Mesenchymal stem cell (in vitro differentiated cells and primary cell): Measurements from ENCODE around the gene GAMT.

Experiments
- DNase-seq: peaks from one replicate; pipeline ENCODE4 v3.0.0-alpha.2; 2013
- H2AFZ ChIP-seq: one replicate; pipeline ENCODE4 v1.6.1; 2013; ENCODE audit warnings: low read depth, mild to moderate bottlenecking, control low read depth, inconsistent platforms, low read length, moderate library complexity
- H2AK5ac ChIP-seq: 2 replicates; pipeline ENCODE4 v1.6.1; 2013; ENCODE audit warnings: low read length, moderate library complexity, mild to moderate bottlenecking, inconsistent platforms; ENCODE audit not compliant: severe bottlenecking
- H2BK120ac ChIP-seq: one replicate; pipeline ENCODE4 v1.6.1; 2013; ENCODE audit warnings: low read depth, mild to moderate bottlenecking, inconsistent platforms, low read length, moderate library complexity
- H2BK12ac ChIP-seq, 2 experiments: one replicate each; pipeline ENCODE4 v1.6.1; 2013; ENCODE audit warnings: inconsistent platforms in 2 of 2, low read length in 2 of 2, mild to moderate bottlenecking in 2 of 2, moderate library complexity in 2 of 2, control low read depth in 1 of 2
- H2BK15ac ChIP-seq: one replicate; pipeline ENCODE4 v1.6.1; 2013; ENCODE audit warnings: mild to moderate bottlenecking, low read depth, inconsistent platforms; ENCODE audit not compliant: poor library complexity, severe bottlenecking
- H2BK5ac ChIP-seq: 2 replicates; pipeline ENCODE4 v1.6.1; 2013; ENCODE audit warnings: low read depth, mild to moderate bottlenecking, low read length, control low read depth, inconsistent platforms; ENCODE audit not compliant: poor library complexity, severe bottlenecking
- H3K14ac ChIP-seq, 2 experiments: one replicate each; pipeline ENCODE4 v1.6.1; 2013; ENCODE audit warnings: inconsistent platforms in 2 of 2, low read length in 2 of 2, control low read depth in 1 of 2, mild to moderate bottlenecking in 1 of 2, moderate library complexity in 1 of 2
- H3K18ac ChIP-seq, 2 experiments: one replicate each; pipeline ENCODE4 v1.6.1; 2013; ENCODE audit warnings: inconsistent platforms in 2 of 2, low read length in 2 of 2, control low read depth in 1 of 2, low read depth in 1 of 2, mild to moderate bottlenecking in 1 of 2
- H3K23ac ChIP-seq, 2 experiments: one replicate each; pipeline ENCODE4 v1.6.1; 2013; ENCODE audit warnings: inconsistent platforms in 2 of 2, low read length in 2 of 2, mild to moderate bottlenecking in 2 of 2, moderate library complexity in 2 of 2, control low read depth in 1 of 2
- H3K27ac ChIP-seq: 2 replicates; pipeline ENCODE4 v1.5.1; 2013; ENCODE audit warnings: mild to moderate bottlenecking, moderate library complexity, low read length, control low read depth, inconsistent platforms; ENCODE audit not compliant: poor library complexity, severe bottlenecking
- H3K27me3 ChIP-seq, 2 experiments: 2 replicates each; pipeline versions ENCODE4 v1.6.1 to v1.7.0; 2013; ENCODE audit warnings: low read length in 2 of 2, mild to moderate bottlenecking in 2 of 2, moderate library complexity in 2 of 2, control low read depth in 1 of 2, inconsistent platforms in 1 of 2; ENCODE audit not compliant: control insufficient read depth in 1 of 2, insufficient read depth in 1 of 2
- H3K36me3 ChIP-seq, 2 experiments: 2 replicates each; pipeline versions ENCODE4 v1.6.1 to v1.7.0; 2013; ENCODE audit warnings: low read length in 2 of 2, control low read depth in 1 of 2, inconsistent platforms in 1 of 2, low read depth in 1 of 2, mild to moderate bottlenecking in 1 of 2; ENCODE audit not compliant: insufficient read depth in 2 of 2, control insufficient read depth in 1 of 2
- H3K4ac ChIP-seq, 2 experiments: one replicate each; pipeline ENCODE4 v1.6.1; 2013; ENCODE audit warnings: inconsistent platforms in 2 of 2, low read length in 2 of 2, mild to moderate bottlenecking in 2 of 2, moderate library complexity in 2 of 2, control low read depth in 1 of 2, low read depth in 1 of 2
- H3K4me1 ChIP-seq: 2 replicates; pipeline ENCODE4 v1.6.1; 2013; ENCODE audit warnings: low read depth, low read length, control low read depth; ENCODE audit not compliant: control insufficient read depth, insufficient read depth
- H3K4me2 ChIP-seq: 2 replicates; pipeline ENCODE4 v1.6.1; 2013; ENCODE audit warnings: low read length, mild to moderate bottlenecking, inconsistent platforms; ENCODE audit not compliant: poor library complexity, severe bottlenecking
- H3K4me3 ChIP-seq, 2 experiments: 2 replicates each; pipeline versions ENCODE4 v1.5.1 to v1.7.0; 2013; ENCODE audit warnings: low read length in 2 of 2, mild to moderate bottlenecking in 2 of 2, control low read depth in 1 of 2, low read depth in 1 of 2; ENCODE audit not compliant: insufficient read depth in 1 of 2
- H3K79me1 ChIP-seq: replicated peaks from 2 replicates; pipeline ENCODE4 v1.6.1; 2013; ENCODE audit warnings: mild to moderate bottlenecking, control low read depth, low read length, inconsistent platforms; ENCODE audit not compliant: poor library complexity, severe bottlenecking
- H3K9ac ChIP-seq: 2 replicates; pipeline ENCODE4 v1.7.0; 2013; ENCODE audit warnings: mild to moderate bottlenecking, low read length, moderate library complexity
- H3K9me3 ChIP-seq: 2 replicates; pipeline ENCODE4 v1.7.0; 2013; ENCODE audit warnings: mild to moderate bottlenecking, low read length; ENCODE audit not compliant: control insufficient read depth
- H4K8ac ChIP-seq: one replicate; pipeline ENCODE4 v1.6.1; 2013; ENCODE audit warnings: inconsistent platforms, mild to moderate bottlenecking, low read length, moderate library complexity
- H4K91ac ChIP-seq: one replicate; pipeline ENCODE4 v1.6.1; 2013; ENCODE audit warnings: mild to moderate bottlenecking, low read length, inconsistent platforms
- WGBS: methylation state at CpG from one replicate; pipeline ENCODE4 v1.1.7; 2013; ENCODE audit warnings: mixed read lengths; 5-methylcytosine and 5-hydroxymethylcytosine counted together

The GAMT gene

GRCh38 chr19:1373042-1373533, 28.3 kb downstream of the GAMT start:
- peaks cover 17% of the 10 kb centered on the region for H3K79me1 ChIP-seq
- H3K27ac ChIP-seq = no peak overlapping the region
- no peak overlapping the region for H2BK15ac ChIP-seq
- no peak overlapping the region for H3K9ac ChIP-seq
- no peak overlapping the region for H2AK5ac ChIP-seq
- peaks cover 23% of the 10 kb centered on the region for H3K4me1 ChIP-seq
- no peak overlapping the region for H3K18ac ChIP-seq
- WGBS = 97% methylated on average over 20 of the region's 20 CpGs
- H3K14ac ChIP-seq = no peak overlapping the region
- no peak overlapping the region for H4K91ac ChIP-seq
- H2BK12ac ChIP-seq = no peak overlapping the region
- no peak for DNase-seq
- no peaks in the 10 kb centered on the region for H3K27me3 ChIP-seq
- H3K4me3 ChIP-seq = no peak overlapping the region
- H2BK120ac ChIP-seq = no peak overlapping the region
- H4K8ac ChIP-seq = no peak overlapping the region
- H2BK5ac ChIP-seq = no peak overlapping the region
- no peak overlapping the region for H2AFZ ChIP-seq
- no peak overlapping the region for H3K4me2 ChIP-seq
- H3K9me3 ChIP-seq = no peaks in the 10 kb centered on the region
- H3K4ac ChIP-seq = no peak overlapping the region
- H3K23ac ChIP-seq = no peak overlapping the region
- H3K36me3 ChIP-seq = peaks cover 71 to 72% of the 10 kb centered on the region in 2 experiments

DNA sequence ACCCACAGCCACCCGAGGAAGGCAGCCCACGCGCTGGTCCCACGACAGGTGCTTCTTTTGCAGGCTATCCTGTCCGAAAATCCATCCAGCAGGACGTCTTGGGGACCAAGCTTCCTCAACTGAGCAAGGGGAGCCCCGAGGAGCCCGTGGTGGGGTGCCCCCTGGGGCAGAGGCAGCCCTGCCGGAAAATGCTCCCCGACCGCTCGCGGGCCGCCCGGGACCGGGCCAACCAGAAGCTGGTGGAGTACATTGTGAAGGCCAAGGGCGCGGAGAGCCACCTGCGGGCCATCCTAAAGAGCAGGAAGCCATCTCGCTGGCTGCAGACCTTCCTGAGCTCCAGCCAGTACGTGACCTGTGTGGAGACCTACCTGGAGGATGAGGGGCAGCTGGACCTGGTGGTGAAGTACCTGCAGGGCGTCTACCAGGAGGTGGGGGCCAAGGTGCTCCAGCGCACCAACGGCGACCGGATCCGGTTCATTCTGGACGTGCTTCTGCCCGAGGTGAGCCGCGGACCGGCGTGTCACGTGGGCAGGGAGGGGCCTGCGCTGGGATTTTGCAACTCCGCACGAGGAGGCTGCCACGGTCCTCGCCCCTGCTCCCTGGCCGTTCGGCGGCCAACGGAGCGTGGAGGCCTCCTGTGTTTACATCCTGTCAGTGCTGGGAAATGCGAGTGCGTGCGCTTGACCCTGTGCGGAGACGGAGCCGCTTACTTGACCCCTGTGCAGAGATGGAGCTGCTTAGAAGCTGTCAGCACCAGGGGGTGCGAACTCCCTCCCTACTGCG, 30.6 kb downstream of the GAMT start:
- peaks cover 22% of the 10 kb centered on the region for H3K79me1 ChIP-seq
- no peak overlapping the region for H3K4ac ChIP-seq

GRCh38 chr19:1369214-1369805, 32.0 kb downstream of the GAMT start:
- Histone ChIP-seq H4K91ac (no peak overlapping the region), H3K23ac (no peak overlapping the region), H2BK15ac (no peak overlapping the region), H3K4me1 (peaks cover 18% of the 10 kb centered on the region), H2BK120ac (no peak overlapping the region), H3K4ac (no peak overlapping the region), H3K14ac (no peak overlapping the region), H3K4me2 (no peak overlapping the region), H3K36me3 (peaks cover 79 to 90% of the 10 kb centered on the region in 2 experiments), H3K18ac (no peak overlapping the region), H4K8ac (no peak overlapping the region), H3K9ac (no peak overlapping the region), H2AK5ac (no peak overlapping the region), H2AFZ (no peak overlapping the region), H3K27me3 (no peaks in the 10 kb centered on the region), H3K4me3 (no peak overlapping the region), H3K79me1 (peaks cover 24% of the 10 kb centered on the region), H3K9me3 (no peaks in the 10 kb centered on the region), H2BK12ac (no peak overlapping the region), H2BK5ac (no peak overlapping the region), H3K27ac (no peak overlapping the region)
- DNase-seq = no peak
- WGBS = 96% methylated on average over 18 of the region's 18 CpGs

More for the DNA sequence above, 30.6 kb downstream of the GAMT start:
- no peak overlapping the region for H3K4me2 ChIP-seq
- no peak overlapping the region for H3K4me3 ChIP-seq
- no peak overlapping the region for H3K9ac ChIP-seq
- no peak overlapping the region for H3K23ac ChIP-seq
- H3K4me1 ChIP-seq = peaks cover 18% of the 10 kb centered on the region
- peaks cover 73 to 80% of the 10 kb centered on the region in 2 experiments for H3K36me3 ChIP-seq
- H3K18ac ChIP-seq = no peak overlapping the region
- no peak overlapping the region for H2BK12ac ChIP-seq
- no peak overlapping the region for H2AFZ ChIP-seq
- H3K14ac ChIP-seq = no peak overlapping the region
- H3K9me3 ChIP-seq = no peaks in the 10 kb centered on the region
- H2BK15ac ChIP-seq = no peak overlapping the region
- H3K27ac ChIP-seq = no peak overlapping the region
- H3K27me3 ChIP-seq = no peaks in the 10 kb centered on the region
- no peak overlapping the region for H2BK5ac ChIP-seq
- no peak for DNase-seq
- H4K8ac ChIP-seq = no peak overlapping the region
- H2BK120ac ChIP-seq = no peak overlapping the region
- 93% methylated on average over 52 of the region's 52 CpGs for WGBS
- H4K91ac ChIP-seq = no peak overlapping the region
- H2AK5ac ChIP-seq = no peak overlapping the region
